Measurements from ENCODE around the gene ARHGAP45. TPM values are rescaled to one million over a fixed set of nuclear protein-coding genes. Genes with fewer than 3 reads are reported as not detected.

The ARHGAP45 gene
- total RNA-seq, 4 donors from 2014 or later: 28.4 to 66.9 (median 38.6) TPM

DNA sequence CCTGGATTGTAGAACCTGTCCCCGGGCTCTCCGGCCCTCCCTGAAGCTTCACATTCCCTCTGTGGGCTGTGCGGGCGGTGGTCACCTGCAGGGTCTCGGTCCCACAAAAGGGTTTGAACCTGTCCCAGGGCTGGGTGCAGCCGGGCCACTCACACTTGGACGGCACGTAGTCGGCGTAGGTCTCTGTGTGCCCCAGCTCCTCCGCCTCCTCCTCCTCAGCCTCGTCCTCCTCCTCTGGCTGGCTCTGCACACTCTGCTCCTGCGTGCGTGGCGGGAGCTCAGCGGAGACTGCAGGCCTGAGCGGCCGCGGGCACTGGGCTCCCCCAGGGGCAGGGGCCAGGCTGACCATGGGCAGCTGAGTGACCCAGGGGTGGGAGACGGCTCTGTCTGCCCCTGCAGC lies 56.4 kb downstream of the ARHGAP45 start:
- no peak overlapping the region for H3K27ac ChIP-seq
- H3K4me1 ChIP-seq: peaks cover 0 to 34% (median 1%) of the 10 kb centered on the region in 4 donors
- 90 to 94% methylated on average over 16 to 20 of the region's 20 CpGs for WGBS, 2 donors
- H3K9me3 ChIP-seq: no peaks in the 10 kb centered on the region
- TF ChIP-seq POLR2A (IDR thresholded peaks at IDR 0.05) (no peak), EP300 (IDR thresholded peaks at IDR 0.05) (no peak)
- TF ChIP-seq, protein P1, sequence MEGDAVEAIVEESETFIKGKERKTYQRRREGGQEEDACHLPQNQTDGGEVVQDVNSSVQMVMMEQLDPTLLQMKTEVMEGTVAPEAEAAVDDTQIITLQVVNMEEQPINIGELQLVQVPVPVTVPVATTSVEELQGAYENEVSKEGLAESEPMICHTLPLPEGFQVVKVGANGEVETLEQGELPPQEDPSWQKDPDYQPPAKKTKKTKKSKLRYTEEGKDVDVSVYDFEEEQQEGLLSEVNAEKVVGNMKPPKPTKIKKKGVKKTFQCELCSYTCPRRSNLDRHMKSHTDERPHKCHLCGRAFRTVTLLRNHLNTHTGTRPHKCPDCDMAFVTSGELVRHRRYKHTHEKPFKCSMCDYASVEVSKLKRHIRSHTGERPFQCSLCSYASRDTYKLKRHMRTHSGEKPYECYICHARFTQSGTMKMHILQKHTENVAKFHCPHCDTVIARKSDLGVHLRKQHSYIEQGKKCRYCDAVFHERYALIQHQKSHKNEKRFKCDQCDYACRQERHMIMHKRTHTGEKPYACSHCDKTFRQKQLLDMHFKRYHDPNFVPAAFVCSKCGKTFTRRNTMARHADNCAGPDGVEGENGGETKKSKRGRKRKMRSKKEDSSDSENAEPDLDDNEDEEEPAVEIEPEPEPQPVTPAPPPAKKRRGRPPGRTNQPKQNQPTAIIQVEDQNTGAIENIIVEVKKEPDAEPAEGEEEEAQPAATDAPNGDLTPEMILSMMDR (IDR thresholded peaks at IDR 0.05): no peak
- no peak overlapping the region for H3K4me3 ChIP-seq
- H3K27me3 ChIP-seq: no peaks in the 10 kb centered on the region
- H3K36me3 ChIP-seq: peaks cover 0 to 98% (median 49%) of the 10 kb centered on the region in 3 donors
- no peak for DNase-seq (ENCODE audit: low spot score in 2 of 2)

DNA sequence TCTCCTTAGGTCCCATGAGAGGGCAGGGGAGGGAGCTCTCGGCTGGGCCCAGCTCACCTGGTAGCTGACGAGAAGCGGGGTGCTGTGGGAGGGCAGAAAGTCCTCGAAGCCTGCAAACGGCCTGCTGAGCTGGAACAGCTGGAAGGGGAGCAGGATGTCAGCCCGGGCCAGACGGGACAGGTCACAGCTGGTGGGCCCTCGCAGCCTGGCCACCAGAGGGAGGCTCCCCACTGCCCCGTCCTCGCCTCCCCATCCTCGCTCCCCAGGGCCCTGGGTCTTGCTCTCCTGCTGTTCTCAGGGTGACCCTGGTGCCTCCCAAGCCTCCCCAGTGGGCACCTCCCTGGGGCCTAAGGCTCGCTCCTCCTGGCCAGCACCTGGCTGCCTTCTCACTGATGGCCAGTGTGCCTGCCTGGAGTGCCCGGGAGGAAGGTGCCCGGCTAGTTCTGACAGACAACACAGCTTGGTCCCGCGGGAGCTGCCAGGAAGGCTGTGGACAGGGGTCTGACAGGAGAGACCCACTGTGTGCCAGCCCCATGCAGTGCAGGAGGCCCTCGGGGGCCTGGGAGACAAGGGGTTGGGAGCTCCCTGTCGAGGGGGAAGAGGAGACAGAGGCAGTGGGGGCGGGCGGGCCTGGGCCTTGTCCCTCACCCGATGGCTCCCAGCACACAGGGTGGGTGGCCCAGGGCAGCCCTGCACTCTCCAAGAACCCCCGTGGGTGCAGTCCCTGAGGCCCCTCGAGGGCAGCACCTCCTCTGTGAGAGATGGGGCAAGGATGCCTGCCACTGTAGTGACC lies 57.1 kb downstream of the ARHGAP45 start:
- Histone ChIP-seq H3K9me3 (no peaks in the 10 kb centered on the region), H3K4me1 (peaks cover 0 to 40% (median 1%) of the 10 kb centered on the region in 4 donors), H3K4me3 (no peak overlapping the region), H3K27ac (peak overlapping the region in 2 of 4 donors; percentile 8 to 12), H3K36me3 (peaks cover 0 to 96% (median 42%) of the 10 kb centered on the region in 3 donors), H3K27me3 (no peaks in the 10 kb centered on the region)
- WGBS, 2 donors: 89 to 90% methylated on average over 16 to 18 of the region's 23 CpGs
- no peak for TF ChIP-seq POLR2A (IDR thresholded peaks at IDR 0.05)
- TF ChIP-seq EP300 (IDR thresholded peaks at IDR 0.05): no peak
- TF ChIP-seq, protein P1 (IDR thresholded peaks at IDR 0.05): no peak
- DNase-seq (ENCODE audit: low spot score in 2 of 2): no peak

DNA sequence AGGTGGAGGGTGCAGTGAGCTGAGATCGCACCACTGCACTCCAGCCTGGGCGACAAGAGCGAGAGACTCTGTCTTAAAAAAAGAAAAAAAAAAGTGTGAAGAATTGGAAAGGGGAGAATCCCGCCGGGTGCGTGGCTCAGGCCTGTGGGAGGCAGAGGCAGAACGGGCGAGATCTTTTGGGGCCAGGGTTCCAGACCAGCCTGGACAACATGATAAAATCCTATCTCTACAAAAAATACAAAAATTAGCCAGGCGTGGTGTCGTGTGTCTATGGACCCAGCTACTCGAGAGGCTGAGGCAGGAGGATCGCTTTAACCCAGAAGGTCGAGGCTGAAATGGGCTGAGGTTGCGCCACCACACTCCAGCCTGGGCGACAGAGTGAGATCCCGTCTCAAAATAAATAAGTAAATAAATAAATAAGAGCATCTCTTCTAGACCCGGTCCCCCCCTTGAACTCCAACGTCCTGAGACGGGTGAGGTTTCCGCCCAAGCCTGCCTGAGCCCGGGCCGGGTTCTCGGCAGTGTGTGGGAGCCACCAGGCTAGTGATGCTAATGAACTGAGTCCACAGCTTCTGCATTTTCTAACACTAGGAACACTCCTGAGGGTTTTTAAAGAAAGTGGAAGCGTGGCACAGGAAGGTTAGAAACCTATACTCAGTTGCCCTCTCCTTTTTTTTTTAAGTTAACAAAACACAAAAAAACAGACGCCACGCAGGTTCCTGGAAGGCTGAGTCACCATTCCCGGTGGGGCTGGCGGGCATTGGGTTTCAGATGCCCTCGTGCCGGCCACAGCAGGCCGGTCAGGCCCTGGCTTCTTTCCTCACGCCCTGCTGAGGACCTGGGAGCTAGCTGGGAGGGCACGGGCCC lies 58.9 kb downstream of the ARHGAP45 start:
- Histone ChIP-seq H3K36me3 (peaks cover 0 to 87% (median 33%) of the 10 kb centered on the region in 3 donors), H3K4me3 (no peak overlapping the region), H3K4me1 (peaks cover 0 to 58% (median 18%) of the 10 kb centered on the region in 4 donors), H3K27me3 (no peaks in the 10 kb centered on the region), H3K27ac (peak overlapping the region in 1 of 4 donors; percentile 47), H3K9me3 (no peaks in the 10 kb centered on the region)
- no peak for DNase-seq (ENCODE audit: low spot score in 2 of 2)
- TF ChIP-seq POLR2A (IDR thresholded peaks at IDR 0.05) (no peak), EP300 (IDR thresholded peaks at IDR 0.05) (no peak)
- TF ChIP-seq, protein P1 (IDR thresholded peaks at IDR 0.05): no peak
- 86 to 88% methylated on average over 28 to 33 of the region's 33 CpGs for WGBS, 2 donors

DNA sequence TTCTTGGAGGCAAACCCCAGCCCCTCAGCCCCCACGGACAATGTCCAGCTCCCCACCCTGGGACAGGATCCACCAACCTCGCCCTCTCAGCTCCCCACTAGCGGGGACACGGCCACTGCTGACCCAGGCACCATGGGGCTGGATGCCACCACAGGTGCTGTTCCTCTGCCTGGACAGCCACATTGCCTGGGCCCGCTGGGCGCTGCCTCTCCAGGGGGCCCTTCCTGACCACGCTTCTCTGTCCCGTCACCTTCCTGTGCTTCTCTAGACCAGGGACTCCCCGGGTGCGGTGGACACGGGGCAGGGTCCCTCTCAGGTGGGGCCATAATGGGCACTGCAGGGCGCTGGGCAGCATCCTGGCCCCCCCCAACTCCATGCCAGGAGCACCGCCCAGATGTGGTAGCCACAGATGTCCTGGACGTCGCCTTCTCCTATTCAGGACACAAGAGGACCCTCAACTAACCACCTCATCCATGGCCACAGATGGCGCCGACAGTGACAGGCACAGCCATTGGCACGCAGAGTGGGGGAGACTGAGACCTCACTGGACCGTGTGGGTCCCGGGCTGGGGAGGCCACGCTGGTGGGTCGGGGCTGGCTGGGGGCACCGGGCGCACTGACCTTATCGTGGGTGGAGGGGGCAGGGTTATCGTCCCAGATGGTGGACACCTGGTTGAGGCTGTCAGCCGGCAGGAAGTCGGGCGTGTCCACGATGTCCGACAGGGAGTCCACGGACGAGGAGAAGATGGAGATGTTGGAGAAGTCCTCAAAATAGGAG lies 60.2 kb downstream of the ARHGAP45 start:
- TF ChIP-seq POLR2A (IDR thresholded peaks at IDR 0.05) (no peak), EP300 (IDR thresholded peaks at IDR 0.05) (no peak)
- TF ChIP-seq, protein P1 (IDR thresholded peaks at IDR 0.05): no peak
- no peak overlapping the region for H3K4me3 ChIP-seq
- H3K27ac ChIP-seq: peak overlapping the region in 1 of 4 donors; percentile 47
- whole genome bisulfite sequencing, 2 donors: 90 to 93% methylated on average over 15 to 32 of the region's 33 CpGs
- DNase-seq (ENCODE audit: low spot score in 2 of 2): no peak
- H3K4me1 ChIP-seq: peaks cover 0 to 69% (median 27%) of the 10 kb centered on the region in 4 donors
- no peaks in the 10 kb centered on the region for H3K27me3 ChIP-seq
- peaks cover 0 to 74% (median 27%) of the 10 kb centered on the region in 3 donors for H3K36me3 ChIP-seq
- H3K9me3 ChIP-seq: no peaks in the 10 kb centered on the region

All from tibial nerve (tissue), 4 donors.